LHCN-M2 (cell line): Measurements from ENCODE around the gene TBC1D8. TPM values are rescaled to one million over a fixed set of nuclear protein-coding genes. Genes with fewer than 3 reads are reported as not detected.
A peak's percentile ranks its signal among the peaks of the same experiment; 100 is the strongest.
"Not testable (repeated sequence)": the region's sequence is repeated elsewhere in the genome, so short reads cannot be mapped to it uniquely, and the experiment has no call there.

Source experiments
- DNase-seq: peaks from one replicate; pipeline ENCODE4 v3.0.0-alpha.2; 2012; ENCODE audit warnings: low read depth
- total RNA-seq: library from RNA; depleted of rRNA; stranded (reverse); fragments of >200 nt; gene quantifications from 2 replicates; pipeline ENCODE4 v1.2.3, GENCODE V29; 2014

The TBC1D8 gene
- total RNA-seq, 1 experiment from 2014 or later: 11.5 TPM

- DNase-seq: no peak
These were observed 86.7 kb downstream of the TBC1D8 start for GRCh38 chr2:101064505-101064867.

- no peak for DNase-seq
These were observed 87.1 kb downstream of the TBC1D8 start for GRCh38 chr2:101064125-101064502.

- peak; percentile 56 for DNase-seq
These were observed 87.6 kb downstream of the TBC1D8 start for GRCh38 chr2:101063352-101064124.

- no peak for DNase-seq
These were observed 92.8 kb downstream of the TBC1D8 start for GRCh38 chr2:101058386-101058785.

GRCh38 chr2:101057051-101057933 is 93.9 kb downstream of the TBC1D8 start:
- no peak for DNase-seq

GRCh38 chr2:101053117-101053516 is 98.1 kb downstream of the TBC1D8 start:
- DNase-seq: no peak

- DNase-seq: no peak
These were observed 99.0 kb downstream of the TBC1D8 start for GRCh38 chr2:101052147-101052546.

GRCh38 chr2:101050886-101051285 is 100.3 kb downstream of the TBC1D8 start:
- DNase-seq: not testable (repeated sequence)

GRCh38 chr2:101048756-101049155 is 102.4 kb downstream of the TBC1D8 start:
- no peak for DNase-seq

GRCh38 chr2:101047774-101048173 is 103.4 kb downstream of the TBC1D8 start:
- peak; percentile 35 for DNase-seq

GRCh38 chr2:101047075-101047766 is 104.0 kb downstream of the TBC1D8 start:
- DNase-seq: no peak

- DNase-seq: no peak
These were observed 105.9 kb downstream of the TBC1D8 start for GRCh38 chr2:101045330-101045729.

- no peak for DNase-seq
These were observed 109.8 kb downstream of the TBC1D8 start for GRCh38 chr2:101041413-101041812.

- DNase-seq: no peak
These were observed 110.4 kb downstream of the TBC1D8 start for GRCh38 chr2:101040761-101041160.

- no peak for DNase-seq
These were observed 111.1 kb downstream of the TBC1D8 start for GRCh38 chr2:101040072-101040471.

- DNase-seq: peak; percentile 11
These were observed 112.5 kb downstream of the TBC1D8 start for GRCh38 chr2:101038455-101039255.

- no peak for DNase-seq
These were observed 113.9 kb downstream of the TBC1D8 start for GRCh38 chr2:101037161-101037755.

- DNase-seq: peak; percentile 40
These were observed 114.6 kb downstream of the TBC1D8 start for GRCh38 chr2:101036562-101036961.

GRCh38 chr2:101032084-101032776 is 119.0 kb downstream of the TBC1D8 start:
- no peak for DNase-seq

- no peak for DNase-seq
These were observed 120.2 kb downstream of the TBC1D8 start for GRCh38 chr2:101030866-101031554.
